Anterior cingulate cortex (tissue), 58 donors: Measurements from ENCODE around the gene WDR70.
"Not testable (repeated sequence)": the region's sequence is repeated elsewhere in the genome, so short reads cannot be mapped to it uniquely, and the experiment has no call there.

ENCODE experiments used
- DNase-seq, 58 donors: peaks; one replicate each; lab custom pipeline; 2025; lab: John Stamatoyannopoulos, UW

WDR70 gene

DNA sequence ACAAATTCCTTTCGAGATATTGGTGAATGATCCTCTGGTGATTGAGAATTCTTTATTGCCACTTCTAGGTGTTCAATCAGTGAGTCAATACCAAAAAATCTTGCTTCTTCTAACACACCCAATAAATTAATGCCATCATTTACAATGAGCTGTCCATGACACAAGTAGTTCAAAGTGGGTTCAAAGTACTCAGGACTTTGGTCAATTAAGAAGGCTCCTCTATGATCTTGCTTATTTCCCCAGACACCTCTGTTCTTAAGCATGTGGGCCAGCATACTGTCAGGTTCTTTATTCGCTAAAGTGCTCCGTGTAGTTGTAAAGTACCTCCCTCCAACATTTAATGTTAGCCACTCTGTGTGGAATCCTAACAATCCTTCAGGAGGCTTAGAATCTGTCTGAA lies 127.1 kb downstream of the WDR70 start:
- no peak for DNase-seq

- no peak for DNase-seq
Observed at GRCh38 chr5:37506722-37507121, 127.6 kb downstream of the WDR70 start.

DNA sequence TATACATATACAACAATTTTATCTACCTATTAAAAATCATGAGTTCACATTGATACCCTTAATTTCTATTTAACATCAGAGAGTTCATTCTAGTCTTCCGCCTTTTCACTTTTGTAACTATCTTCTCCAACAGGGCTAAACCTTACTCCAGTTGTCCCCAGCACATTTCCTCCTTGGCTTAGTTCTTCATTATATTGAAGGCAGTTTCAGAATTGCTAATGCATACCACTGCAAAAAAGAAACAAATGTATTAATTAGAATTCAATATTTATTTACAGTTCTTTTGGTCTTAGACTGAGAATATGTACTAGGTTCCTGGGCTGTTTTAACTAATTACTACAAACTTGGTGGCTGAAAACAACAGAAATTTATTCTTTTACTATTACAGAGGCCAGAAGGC lies 132.5 kb downstream of the WDR70 start:
- no peak for DNase-seq

- no peak for DNase-seq
Observed at GRCh38 chr5:37514946-37515345, 135.8 kb downstream of the WDR70 start.

DNA sequence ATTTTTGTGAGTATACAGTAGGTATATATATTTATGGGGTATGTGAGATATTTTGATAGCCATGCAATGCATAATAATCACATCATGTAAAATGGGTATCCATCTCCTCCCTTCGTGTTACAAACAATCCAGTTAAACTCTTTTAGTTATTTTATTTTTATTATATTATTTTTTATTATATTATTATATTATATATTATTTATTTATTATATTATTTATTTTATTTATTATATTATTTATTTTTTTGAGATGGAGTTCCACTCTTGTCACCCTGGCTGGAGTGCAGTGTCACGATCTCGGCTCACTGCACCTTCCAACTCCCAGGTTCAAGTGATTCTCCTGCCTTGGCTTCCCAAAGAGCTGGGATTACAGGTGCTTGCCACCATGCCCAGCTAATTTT lies 138.6 kb downstream of the WDR70 start:
- no peak for DNase-seq

DNA sequence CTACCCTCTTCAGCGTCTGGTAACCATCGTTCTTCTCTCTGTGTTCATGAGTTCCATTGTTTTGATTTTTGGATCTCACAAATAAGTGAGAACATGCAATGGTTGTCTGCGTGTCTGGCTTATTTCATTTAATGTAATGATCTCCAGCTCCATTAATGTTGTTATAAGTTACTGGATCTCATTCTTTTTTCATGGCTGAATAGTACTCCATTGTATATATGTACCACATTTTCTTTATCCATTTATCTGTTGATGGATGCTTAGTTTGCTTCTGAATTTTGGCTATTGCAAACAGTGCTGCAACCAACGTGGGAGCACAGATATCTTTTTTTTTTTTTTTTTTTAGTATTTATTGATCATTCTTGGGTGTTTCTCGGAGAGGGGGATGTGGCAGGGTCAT lies 139.2 kb downstream of the WDR70 start:
- not testable (repeated sequence) for DNase-seq

DNA sequence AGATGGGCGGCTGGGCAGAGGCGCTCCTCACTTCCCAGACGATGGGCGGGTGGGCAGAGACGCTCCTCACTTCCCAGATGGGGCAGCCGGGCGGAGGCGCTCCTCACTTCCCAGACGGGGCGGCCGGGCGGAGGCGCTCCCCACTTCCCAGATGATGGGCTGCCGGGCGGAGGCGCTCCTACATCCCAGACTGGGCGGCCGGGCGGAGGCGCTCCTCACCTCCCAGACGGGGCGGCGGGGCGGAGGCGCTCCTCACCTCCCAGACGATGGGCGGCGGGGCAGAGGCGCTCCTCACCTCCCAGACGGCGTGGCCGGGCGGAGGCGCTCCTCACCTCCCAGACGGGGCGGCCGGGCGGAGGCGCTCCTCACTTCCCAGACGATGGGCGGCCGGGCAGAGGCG lies 140.2 kb downstream of the WDR70 start:
- DNase-seq: no peak

DNA sequence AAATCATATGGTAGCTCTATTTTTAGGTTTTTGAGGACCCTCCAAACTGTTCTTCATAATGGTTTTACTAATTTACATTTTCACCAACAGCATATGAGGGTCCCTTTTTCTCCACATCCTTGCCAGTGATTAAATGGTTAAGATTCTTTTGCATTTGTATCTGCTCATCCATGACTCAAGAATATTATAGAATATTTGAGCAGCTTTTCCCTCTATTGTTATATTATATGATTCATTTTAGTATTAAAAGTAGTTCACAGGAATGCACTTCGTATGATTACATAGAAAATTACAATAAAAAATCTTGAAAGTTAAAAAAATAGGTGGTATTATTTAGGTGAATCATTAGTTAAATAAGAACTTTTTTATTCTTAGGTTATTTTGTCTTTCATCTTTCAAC lies 140.7 kb downstream of the WDR70 start:
- no peak for DNase-seq

DNA sequence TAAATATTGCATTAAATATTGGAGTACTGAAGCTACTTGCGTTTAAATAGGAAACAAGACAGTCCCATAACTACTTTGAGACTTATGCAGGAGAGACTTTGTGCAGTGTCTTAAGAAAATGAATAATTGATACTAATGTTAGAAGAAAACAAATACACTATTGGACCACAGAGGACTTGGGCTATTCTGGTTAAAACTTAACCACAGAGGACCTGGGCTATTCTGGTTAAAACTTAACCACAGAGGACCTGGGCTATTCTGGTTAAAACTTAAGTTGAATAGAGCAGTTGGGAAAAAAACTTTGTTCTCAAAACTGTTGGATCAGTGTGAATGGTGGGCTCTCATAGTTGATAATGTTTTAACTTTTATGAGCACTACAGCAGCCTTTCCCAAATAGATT lies 141.7 kb downstream of the WDR70 start:
- no peak for DNase-seq

DNA sequence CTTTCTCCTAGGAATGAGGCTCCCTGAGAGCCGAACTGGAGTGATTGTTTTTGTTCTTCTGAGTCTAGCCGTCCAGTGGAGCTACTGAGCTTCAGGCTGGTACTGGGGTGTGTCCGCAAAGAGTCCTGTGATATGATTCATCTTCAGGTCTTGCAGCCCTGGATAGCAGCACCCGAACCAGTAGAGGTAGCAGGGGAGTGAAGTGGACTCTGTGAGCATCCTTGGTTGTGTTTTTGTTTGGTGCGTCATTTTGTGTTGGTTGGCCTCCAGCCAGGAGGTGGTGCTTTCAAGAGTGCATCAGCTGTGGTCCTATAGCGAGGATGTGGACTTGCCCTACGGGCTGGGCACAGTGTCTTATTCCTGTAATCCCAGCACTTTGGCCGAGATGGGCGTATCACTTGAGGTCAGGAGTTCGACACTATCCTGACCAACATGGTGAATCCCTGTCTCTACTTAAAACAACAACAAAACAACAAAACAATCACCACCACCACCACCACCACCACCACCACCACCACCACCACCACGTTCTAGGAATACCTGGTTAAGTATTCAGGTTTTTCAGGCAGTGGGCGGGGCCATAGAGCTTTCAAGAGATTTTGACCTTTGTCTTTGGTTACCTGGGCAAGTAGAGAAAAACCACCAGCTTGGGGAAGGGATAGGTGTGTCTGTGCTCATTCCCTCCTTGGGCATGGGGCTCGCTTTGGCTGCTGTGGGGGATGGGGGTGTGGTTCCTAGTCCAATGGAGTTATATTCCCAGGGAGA lies 154.0 kb downstream of the WDR70 start:
- DNase-seq: no peak

GRCh38 chr5:37533851-37534250 lies 154.7 kb downstream of the WDR70 start:
- no peak for DNase-seq

GRCh38 chr5:37539459-37539858 lies 160.3 kb downstream of the WDR70 start:
- DNase-seq: no peak

GRCh38 chr5:37543216-37543615 lies 164.1 kb downstream of the WDR70 start:
- DNase-seq: no peak

DNA sequence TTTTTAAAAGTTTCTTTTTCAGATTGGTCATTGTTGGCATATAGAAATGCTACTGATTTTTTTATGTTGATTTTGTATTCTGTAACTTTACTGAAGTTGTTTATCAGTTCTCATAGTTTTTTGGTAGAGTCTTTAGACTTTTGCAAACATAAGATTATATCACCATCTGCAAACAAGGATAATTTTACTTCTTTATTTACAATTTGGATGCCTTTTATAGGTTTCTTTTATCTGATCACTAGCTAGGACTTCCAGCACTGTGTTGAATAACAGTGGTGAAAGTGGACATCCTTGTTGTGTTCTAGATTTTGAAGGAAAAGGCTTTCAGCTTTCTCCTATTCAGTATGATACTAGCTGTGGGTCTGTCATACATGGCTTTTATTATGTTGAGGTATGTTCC lies 170.3 kb downstream of the WDR70 start:
- DNase-seq: no peak

- no peak for DNase-seq
Observed at GRCh38 chr5:37552161-37552560, 173.0 kb downstream of the WDR70 start.

- DNase-seq: no peak
Observed at GRCh38 chr5:37552770-37553719, 173.9 kb downstream of the WDR70 start.

- DNase-seq: no peak
Observed at GRCh38 chr5:37553720-37554404, 174.7 kb downstream of the WDR70 start.

- DNase-seq: no peak
Observed at GRCh38 chr5:37554405-37554739, 175.3 kb downstream of the WDR70 start.

DNA sequence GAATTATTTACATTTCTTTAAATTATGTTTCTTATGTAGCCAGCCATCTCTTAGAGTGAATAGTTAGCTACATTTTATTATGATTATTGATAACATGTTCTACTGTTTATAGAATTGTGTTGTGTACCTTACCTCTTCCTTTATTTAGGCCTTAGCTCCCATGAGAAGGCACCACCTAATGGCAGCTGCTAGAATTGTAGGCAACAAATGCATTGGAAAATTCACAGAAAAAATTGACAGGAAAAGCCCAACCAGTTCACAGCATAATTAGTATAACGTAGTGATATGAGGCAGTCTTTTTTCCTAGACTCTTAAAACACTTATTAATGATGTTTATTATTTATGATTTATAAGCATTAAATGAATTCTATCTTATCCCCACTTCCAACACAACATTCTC lies 175.8 kb downstream of the WDR70 start:
- DNase-seq: no peak

GRCh38 chr5:37557734-37558293 lies 178.7 kb downstream of the WDR70 start:
- DNase-seq: no peak
